Activated naive CD4-positive, alpha-beta T cell treated with anti-CD3 and anti-CD28 coated beads, Interleukin-2, amount 50 U/mL, for 72 hours (primary cell): Measurements from ENCODE around the gene CCNL2. TPM values are rescaled to one million over a fixed set of nuclear protein-coding genes. Genes with fewer than 3 reads are reported as not detected.
"Not testable (repeated sequence)": the region's sequence is repeated elsewhere in the genome, so short reads cannot be mapped to it uniquely, and the experiment has no call there.

ENCODE experiments used
- ATAC-seq, 2 donors: fragments of 150-1000 bp; cut with Tn5 transposase; 2 replicates each; pipeline ENCODE4 v1.10.0; 2021; ENCODE audit warnings: mild to moderate bottlenecking in 2 of 2, moderate library complexity in 2 of 2
- DNase-seq, 2 donors: peaks; one replicate each; pipeline ENCODE4 v3.0.0; 2021 to 2022; ENCODE audit warnings: low spot score in 2 of 2
- H3K27ac Mint-ChIP-seq, 2 donors: one replicate each; pipeline ENCODE4 v1.8.0; 2022; ENCODE audit warnings: mild to moderate bottlenecking in 2 of 2, mixed read lengths in 2 of 2
- H3K36me3 Mint-ChIP-seq, 2 donors: one replicate each; pipeline ENCODE4 v1.8.0; 2022; ENCODE audit warnings: mixed read lengths in 2 of 2
- H3K9me3 Mint-ChIP-seq, 2 donors: one replicate each; pipeline ENCODE4 v1.8.0; 2022; ENCODE audit warnings: mixed read lengths in 2 of 2
- total RNA-seq, 2 donors: library from RNA; stranded (reverse); gene quantifications; one replicate each; pipeline ENCODE4 v1.2.3, GENCODE V29; 2022

CCNL2 gene
- total RNA-seq, result 100 to 1,000 TPM; 108 to 174 TPM

DNA sequence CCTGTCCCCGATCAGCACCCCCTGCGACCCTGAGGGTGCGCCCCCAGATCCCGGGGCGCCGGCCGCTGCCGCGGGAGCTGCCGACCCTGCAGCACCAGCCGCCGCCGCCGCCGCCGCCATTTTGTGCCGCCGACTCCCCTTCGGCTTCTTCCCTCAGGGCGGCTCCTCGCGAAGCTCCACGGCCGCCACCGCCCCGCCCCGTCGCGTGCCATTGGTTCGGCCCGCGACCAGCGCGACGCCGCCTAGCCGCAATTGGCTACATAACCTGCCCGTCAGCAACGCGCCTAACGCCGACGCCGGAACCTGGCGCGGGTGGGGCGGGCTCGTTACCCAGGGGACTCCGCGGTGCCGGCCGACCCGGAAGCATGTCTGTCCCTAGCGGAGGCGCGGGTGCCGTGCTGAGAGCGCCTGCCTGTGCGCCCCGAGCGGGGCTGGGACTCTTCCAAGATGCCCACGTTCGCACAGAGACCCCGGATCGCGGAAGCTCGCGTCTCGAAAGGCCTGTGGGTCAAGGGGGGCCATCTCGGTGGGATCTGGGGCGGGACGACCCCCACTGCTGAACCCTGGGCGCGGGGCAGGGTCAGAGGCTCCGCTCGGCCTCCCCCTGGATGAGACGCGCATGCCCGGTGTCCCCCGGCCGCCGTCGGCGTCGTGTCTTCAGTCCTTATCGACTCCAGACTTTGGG is at the start of gene CCNL2:
TSS of gene CCNL2 (minus strand) at position 149 of the 685 bp plus-strand sequence. CDS start at position 120, 29 bp downstream.
- H3K27ac Mint-ChIP-seq, result peak within 1 kb of the TSS; percentile 95 to 96
- peaks cover 38 to 44% of the 10 kb centered on the region in 2 donors for H3K36me3 Mint-ChIP-seq
- DNase-seq (peak; percentile 99 to 100), ATAC-seq (peak; percentile 98)
- no peaks in the 10 kb centered on the region for H3K9me3 Mint-ChIP-seq

GRCh38 chr1:1446631-1447030 is 47.5 kb upstream of the CCNL2 start:
- DNase-seq, H3K36me3 Mint-ChIP-seq, H3K9me3 Mint-ChIP-seq, H3K27ac Mint-ChIP-seq, ATAC-seq: not testable (repeated sequence)

DNA sequence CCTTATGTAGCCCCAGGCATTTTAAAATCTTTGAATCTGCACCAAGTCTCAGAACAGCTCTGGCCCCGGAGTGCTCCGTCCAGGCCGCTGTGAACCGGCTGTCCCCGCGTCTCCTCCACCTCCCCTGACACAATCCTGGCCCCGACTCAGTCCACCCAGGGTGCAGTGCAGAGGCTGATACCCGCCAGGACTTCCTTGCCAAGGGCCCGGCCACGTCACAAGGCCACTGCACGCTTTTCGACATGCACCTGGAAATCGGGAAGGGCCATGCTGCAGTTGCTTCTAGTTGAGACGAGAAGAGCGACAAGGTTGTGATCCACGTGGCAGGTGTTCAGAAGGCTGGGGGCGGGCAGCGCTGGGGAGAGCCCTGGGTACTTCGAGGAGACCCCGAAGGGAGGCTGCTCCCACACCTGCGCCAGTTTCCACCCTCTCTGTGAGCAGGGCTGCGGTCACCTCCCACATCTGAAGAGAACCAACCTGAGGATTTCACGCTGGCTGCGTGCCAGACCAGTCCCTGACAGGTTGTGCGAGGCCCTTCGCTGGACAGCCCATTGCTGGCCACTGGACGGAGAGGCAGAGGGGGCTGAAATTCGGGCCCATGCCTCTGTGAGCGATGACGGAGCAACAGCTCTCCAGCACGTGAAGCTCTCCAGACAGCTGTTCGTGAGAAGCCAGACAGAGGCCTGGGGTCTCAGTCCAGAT is 43.1 kb upstream of the CCNL2 start:
- ATAC-seq, result no peak
- DNase-seq, result no peak
- Mint-ChIP-seq H3K27ac (no peak overlapping the region), H3K9me3 (no peaks in the 10 kb centered on the region), H3K36me3 (no peaks in the 10 kb centered on the region)

- peak in 1 of 2 donors; percentile 81 for DNase-seq
- H3K9me3 Mint-ChIP-seq, result no peaks in the 10 kb centered on the region
- H3K27ac Mint-ChIP-seq, result no peak overlapping the region
- ATAC-seq, result peak; percentile 88 to 90
- no peaks in the 10 kb centered on the region for H3K36me3 Mint-ChIP-seq
Observed at GRCh38 chr1:1441002-1441888, 42.1 kb upstream of the CCNL2 start.

GRCh38 chr1:1440262-1441001 is 41.3 kb upstream of the CCNL2 start:
- no peaks in the 10 kb centered on the region for H3K9me3 Mint-ChIP-seq
- H3K27ac Mint-ChIP-seq, result no peak overlapping the region
- DNase-seq (no peak), ATAC-seq (no peak)
- no peaks in the 10 kb centered on the region for H3K36me3 Mint-ChIP-seq

DNA sequence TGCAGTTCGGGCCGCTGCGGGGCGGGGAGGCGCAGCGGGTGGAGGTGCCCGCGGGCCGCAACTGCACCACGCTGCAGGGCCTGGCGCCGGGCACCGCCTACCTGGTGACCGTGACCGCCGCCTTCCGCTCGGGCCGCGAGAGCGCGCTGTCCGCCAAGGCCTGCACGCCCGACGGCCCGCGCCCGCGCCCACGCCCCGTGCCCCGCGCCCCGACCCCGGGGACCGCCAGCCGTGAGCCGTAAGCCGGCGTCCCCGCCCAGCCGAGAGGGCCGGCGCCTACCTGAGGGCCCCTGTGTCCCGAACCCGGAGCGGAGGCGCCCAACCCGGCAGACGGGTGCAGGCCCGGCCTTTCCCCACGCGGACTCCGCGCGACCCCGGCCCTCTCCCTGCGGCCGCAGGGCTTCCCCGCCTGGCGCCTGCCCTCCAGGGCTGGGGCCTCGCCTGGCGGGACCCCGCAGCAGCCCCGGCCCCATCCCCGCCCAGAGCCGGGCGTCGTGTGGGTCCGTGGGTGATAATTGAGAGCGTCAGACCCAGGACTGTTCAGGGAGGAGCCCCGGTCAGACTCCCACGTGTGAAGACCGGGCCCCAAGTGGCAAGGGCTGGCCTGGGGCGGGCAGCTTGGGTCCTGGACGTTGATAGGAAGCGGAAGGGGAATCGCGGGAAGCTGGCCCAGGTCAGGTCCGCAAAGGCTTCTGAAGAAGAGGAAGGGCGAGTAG is 40.6 kb upstream of the CCNL2 start:
- DNase-seq, result no peak
- ATAC-seq, result no peak
- H3K36me3 Mint-ChIP-seq, result no peaks in the 10 kb centered on the region
- no peak overlapping the region for H3K27ac Mint-ChIP-seq
- H3K9me3 Mint-ChIP-seq, result no peaks in the 10 kb centered on the region

- Mint-ChIP-seq H3K36me3 (no peaks in the 10 kb centered on the region), H3K9me3 (no peaks in the 10 kb centered on the region), H3K27ac (no peak overlapping the region)
- DNase-seq (no peak), ATAC-seq (no peak)
Observed at GRCh38 chr1:1438531-1439381, 39.6 kb upstream of the CCNL2 start.

DNA sequence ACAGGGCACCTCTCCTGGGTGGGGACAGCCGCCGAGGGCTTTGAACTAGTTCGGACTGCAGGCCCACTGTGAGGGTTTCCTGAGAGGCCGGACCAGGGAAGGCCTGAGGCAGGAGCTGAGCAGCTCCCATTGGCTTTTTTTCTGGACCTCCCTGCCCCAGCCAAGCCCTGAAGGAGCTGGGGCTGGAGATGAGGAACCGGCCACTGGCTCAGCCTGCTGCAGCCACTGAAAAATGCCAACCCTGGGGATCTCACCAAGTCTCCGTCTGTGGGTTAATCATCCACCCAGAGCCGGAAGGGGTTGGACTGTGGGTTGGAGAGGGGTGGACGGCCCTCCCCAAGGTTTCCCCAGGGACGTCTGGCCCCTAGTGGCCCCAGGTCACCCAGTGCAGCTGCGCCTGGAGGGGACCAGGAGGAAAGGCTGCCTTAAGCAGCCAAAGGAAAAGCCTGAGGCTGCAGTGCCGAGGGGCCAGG is 38.8 kb upstream of the CCNL2 start:
- DNase-seq (no peak), ATAC-seq (no peak)
- H3K36me3 Mint-ChIP-seq, result no peaks in the 10 kb centered on the region
- no peak overlapping the region for H3K27ac Mint-ChIP-seq
- H3K9me3 Mint-ChIP-seq, result no peaks in the 10 kb centered on the region

- H3K27ac Mint-ChIP-seq, result no peak overlapping the region
- ATAC-seq (no peak), DNase-seq (no peak)
- H3K36me3 Mint-ChIP-seq, result no peaks in the 10 kb centered on the region
- no peaks in the 10 kb centered on the region for H3K9me3 Mint-ChIP-seq
Observed at GRCh38 chr1:1437033-1437903, 38.1 kb upstream of the CCNL2 start.

- Mint-ChIP-seq H3K36me3 (no peaks in the 10 kb centered on the region), H3K9me3 (no peaks in the 10 kb centered on the region), H3K27ac (no peak overlapping the region)
- ATAC-seq, result no peak
- no peak for DNase-seq
Observed at GRCh38 chr1:1436630-1437032, 37.5 kb upstream of the CCNL2 start.

DNA sequence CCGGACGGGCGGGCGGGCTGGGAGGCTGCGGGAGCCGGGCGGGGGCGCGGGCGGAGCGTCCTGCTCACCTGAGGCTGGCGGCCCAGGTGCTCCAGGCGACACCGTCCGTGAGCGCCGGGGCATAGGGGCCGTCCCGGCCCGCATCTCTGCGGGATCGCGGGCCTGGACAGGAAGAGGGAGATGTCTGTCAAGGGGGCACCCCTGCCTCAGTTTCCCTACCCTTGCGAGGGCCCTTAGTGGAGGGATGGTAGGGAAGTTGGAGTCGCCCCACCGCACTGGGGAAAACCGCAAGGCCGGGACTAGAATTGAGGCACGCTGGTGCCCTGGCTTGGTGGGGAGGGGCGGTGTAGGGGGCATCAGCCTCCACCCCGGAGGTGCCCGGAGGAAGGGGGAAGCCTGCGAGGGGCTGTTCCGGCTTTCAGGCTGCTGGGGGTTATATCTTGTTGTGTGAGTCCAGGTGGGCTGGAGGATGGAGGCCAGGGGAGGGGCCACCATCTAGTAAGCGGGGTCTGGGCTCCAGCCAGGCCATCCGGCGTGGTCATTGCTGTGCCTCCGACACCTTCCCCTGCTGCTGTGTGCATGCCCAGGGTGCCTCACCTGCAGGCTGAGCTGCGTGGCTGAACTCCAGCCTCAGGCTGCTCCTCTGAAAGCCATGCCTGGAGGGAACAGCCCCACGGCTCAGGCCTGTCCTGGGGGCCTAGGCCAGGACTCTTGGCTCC is 36.9 kb upstream of the CCNL2 start:
- Mint-ChIP-seq H3K27ac (no peak overlapping the region), H3K9me3 (no peaks in the 10 kb centered on the region), H3K36me3 (no peaks in the 10 kb centered on the region)
- DNase-seq (no peak), ATAC-seq (no peak)

- peak in 1 of 2 donors; percentile 89 for DNase-seq
- peak; percentile 33 to 80 for ATAC-seq
- no peak within 1 kb of the TSS for H3K27ac Mint-ChIP-seq
Observed at GRCh38 chr1:1435106-1435903, 36.2 kb upstream of the CCNL2 start, which contains the start of gene VWA1. VWA1 (plus strand) TSS chr1:1435690; CDS start chr1:1435749, 59 bp downstream.

DNA sequence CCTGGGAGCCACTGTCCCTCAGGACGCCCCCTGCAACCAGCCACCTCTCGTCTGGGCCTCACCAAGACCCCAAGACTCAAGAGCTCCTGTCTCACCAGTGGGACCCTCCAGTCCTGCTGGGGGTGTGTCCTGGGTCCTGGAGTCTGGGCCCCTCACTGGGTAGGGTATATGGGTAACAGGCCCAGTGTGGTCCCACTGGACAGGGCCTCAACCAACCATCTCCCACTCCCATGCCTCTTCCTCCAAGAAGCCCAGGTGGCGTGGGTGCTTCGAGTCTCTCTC is 35.6 kb upstream of the CCNL2 start:
- no peaks in the 10 kb centered on the region for H3K36me3 Mint-ChIP-seq
- ATAC-seq (no peak), DNase-seq (no peak)
- H3K9me3 Mint-ChIP-seq, result no peaks in the 10 kb centered on the region
- no peak overlapping the region for H3K27ac Mint-ChIP-seq

More at GRCh38 chr1:1435106-1435903, 36.2 kb upstream of the CCNL2 start, which contains the start of gene VWA1:
- Mint-ChIP-seq H3K36me3 (no peaks in the 10 kb centered on the region), H3K9me3 (no peaks in the 10 kb centered on the region)
